GM21737 (cell line): ENCODE data around the gene THEM4.
"Not testable (repeated sequence)": the region's sequence is repeated elsewhere in the genome, so short reads cannot be mapped to it uniquely, and the experiment has no call there.

Source experiments
- ATAC-seq: cut with Tn5 transposase; IDR thresholded peaks from one replicate; pipeline ENCODE4 v1.9.1; 2021; ENCODE audit warnings: mild to moderate bottlenecking, moderate library complexity; ENCODE audit not compliant: unreplicated experiment

THEM4 gene

GRCh38 chr1:151860504-151861187 lies 48.7 kb downstream of the THEM4 start:
- no peak for ATAC-seq

GRCh38 chr1:151859891-151860293 lies 49.4 kb downstream of the THEM4 start:
- ATAC-seq = no peak

GRCh38 chr1:151858886-151859665 lies 50.2 kb downstream of the THEM4 start:
- ATAC-seq = no peak

GRCh38 chr1:151858030-151858746 lies 51.1 kb downstream of the THEM4 start:
- no peak for ATAC-seq

GRCh38 chr1:151855933-151856332 lies 53.4 kb downstream of the THEM4 start:
- no peak for ATAC-seq

GRCh38 chr1:151855516-151855915 lies 53.8 kb downstream of the THEM4 start:
- not testable (repeated sequence) for ATAC-seq

- ATAC-seq = no peak
Observed at GRCh38 chr1:151854658-151855057, 54.7 kb downstream of the THEM4 start.

- ATAC-seq = no peak
Observed at GRCh38 chr1:151853411-151853943, 55.8 kb downstream of the THEM4 start, which contains the start of gene THEM5. TSS of gene THEM5 (minus strand) at chr1:151853712. CDS start at chr1:151853565, 147 bp downstream.

GRCh38 chr1:151852733-151853132 lies 56.6 kb downstream of the THEM4 start:
- no peak for ATAC-seq

GRCh38 chr1:151851886-151852285 lies 57.4 kb downstream of the THEM4 start:
- no peak for ATAC-seq

GRCh38 chr1:151849871-151850270 lies 59.4 kb downstream of the THEM4 start:
- no peak for ATAC-seq

- no peak for ATAC-seq
Observed at GRCh38 chr1:151849126-151849525, 60.2 kb downstream of the THEM4 start.

- no peak for ATAC-seq
Observed at GRCh38 chr1:151847867-151848596, 61.3 kb downstream of the THEM4 start.

- ATAC-seq = no peak
Observed at GRCh38 chr1:151846686-151847237, 62.5 kb downstream of the THEM4 start.

GRCh38 chr1:151846062-151846568 lies 63.2 kb downstream of the THEM4 start:
- ATAC-seq = no peak

- ATAC-seq = no peak
Observed at GRCh38 chr1:151843398-151843797, 65.9 kb downstream of the THEM4 start.

- no peak for ATAC-seq
Observed at GRCh38 chr1:151841141-151841540, 68.2 kb downstream of the THEM4 start.

- ATAC-seq = no peak
Observed at GRCh38 chr1:151840421-151840820, 68.9 kb downstream of the THEM4 start.

GRCh38 chr1:151839457-151840403 lies 69.6 kb downstream of the THEM4 start, which contains the start of gene C2CD4D:
TSS of gene C2CD4D (minus strand) at chr1:151839820. CDS start at chr1:151838989, 831 bp downstream.
- no peak for ATAC-seq
